Stomach smooth muscle (tissue), 2 donors: ENCODE results near the gene CCDC136.

Experiments used
- H3K27ac ChIP-seq: one replicate; pipeline ENCODE4 v1.7.0; 2013; ENCODE audit warnings: mild to moderate bottlenecking, low read length, inconsistent platforms
- H3K27me3 ChIP-seq, 2 donors: one replicate each; pipeline ENCODE4 v1.7.0; 2013; ENCODE audit warnings: low read length in 2 of 2; ENCODE audit not compliant: insufficient read depth in 2 of 2, control insufficient read depth in 1 of 2
- H3K36me3 ChIP-seq, 2 donors: one replicate each; pipeline ENCODE4 v1.7.0; 2013; ENCODE audit warnings: low read length in 2 of 2; ENCODE audit not compliant: control insufficient read depth in 2 of 2, insufficient read depth in 2 of 2
- H3K4me1 ChIP-seq: one replicate; pipeline ENCODE4 v1.7.0; 2013; ENCODE audit warnings: low read length; ENCODE audit not compliant: control insufficient read depth, insufficient read depth
- H3K4me3 ChIP-seq, 2 donors: one replicate each; pipeline ENCODE4 v1.7.0; 2013; ENCODE audit warnings: low read length in 2 of 2
- H3K9ac ChIP-seq, 2 donors: one replicate each; pipeline ENCODE4 v1.7.0; 2013; ENCODE audit warnings: low read length in 2 of 2, mild to moderate bottlenecking in 1 of 2
- H3K9me3 ChIP-seq, 2 donors: one replicate each; pipeline ENCODE4 v1.7.0; 2013; ENCODE audit warnings: low read length in 2 of 2; ENCODE audit not compliant: control insufficient read depth in 2 of 2
- donor health status: healthy.
- donor health status: Pancreatic carcinoma.

The CCDC136 gene

GRCh38 chr7:128839751-128840177 lies 48.0 kb downstream of the CCDC136 start:
- Histone ChIP-seq H3K9me3 (no peaks in the 10 kb centered on the region), H3K9ac (no peak overlapping the region), H3K4me3 (no peak overlapping the region), H3K27ac (peak overlapping the region; percentile 83), H3K4me1 (peaks cover 41% of the 10 kb centered on the region), H3K27me3 (no peaks in the 10 kb centered on the region), H3K36me3 (peaks cover 84 to 85% of the 10 kb centered on the region in 2 donors)

GRCh38 chr7:128840326-128841170 lies 48.8 kb downstream of the CCDC136 start:
- Histone ChIP-seq H3K4me1 (peaks cover 33% of the 10 kb centered on the region), H3K9me3 (no peaks in the 10 kb centered on the region), H3K36me3 (peaks cover 88 to 89% of the 10 kb centered on the region in 2 donors), H3K27ac (peak overlapping the region; percentile 83), H3K27me3 (no peaks in the 10 kb centered on the region), H3K9ac (peak overlapping the region in 1 of 2 donors; percentile 21), H3K4me3 (no peak overlapping the region)

GRCh38 chr7:128841171-128841690 lies 49.5 kb downstream of the CCDC136 start:
- H3K27ac ChIP-seq: peak overlapping the region; percentile 49
- H3K36me3 ChIP-seq: peaks cover 83 to 88% of the 10 kb centered on the region in 2 donors

GRCh38 chr7:128841921-128842673 lies 50.3 kb downstream of the CCDC136 start:
- H3K27me3 ChIP-seq: no peaks in the 10 kb centered on the region
- no peak overlapping the region for H3K4me3 ChIP-seq
- peaks cover 84 to 87% of the 10 kb centered on the region in 2 donors for H3K36me3 ChIP-seq
- no peak overlapping the region for H3K9ac ChIP-seq
- peak overlapping the region; percentile 49 for H3K27ac ChIP-seq
- no peaks in the 10 kb centered on the region for H3K9me3 ChIP-seq
- H3K4me1 ChIP-seq: peaks cover 18% of the 10 kb centered on the region

More at GRCh38 chr7:128841171-128841690, 49.5 kb downstream of the CCDC136 start:
- H3K27me3 ChIP-seq: no peaks in the 10 kb centered on the region
- H3K9ac ChIP-seq: no peak overlapping the region
- H3K4me3 ChIP-seq: no peak overlapping the region
- no peaks in the 10 kb centered on the region for H3K9me3 ChIP-seq
- peaks cover 27% of the 10 kb centered on the region for H3K4me1 ChIP-seq

- H3K9me3 ChIP-seq: no peaks in the 10 kb centered on the region
- H3K4me3 ChIP-seq: no peak overlapping the region
- H3K36me3 ChIP-seq: peaks cover 82 to 87% of the 10 kb centered on the region in 2 donors
- H3K9ac ChIP-seq: no peak overlapping the region
- peak overlapping the region; percentile 46 for H3K27ac ChIP-seq
- H3K4me1 ChIP-seq: peaks cover 10% of the 10 kb centered on the region
- no peaks in the 10 kb centered on the region for H3K27me3 ChIP-seq
These were observed 51.2 kb downstream of the CCDC136 start for GRCh38 chr7:128842674-128843641.

GRCh38 chr7:128843938-128844621 lies 52.3 kb downstream of the CCDC136 start:
- no peak overlapping the region for H3K9ac ChIP-seq
- no peaks in the 10 kb centered on the region for H3K27me3 ChIP-seq
- peaks cover 4% of the 10 kb centered on the region for H3K4me1 ChIP-seq
- no peak overlapping the region for H3K4me3 ChIP-seq
- no peaks in the 10 kb centered on the region for H3K9me3 ChIP-seq
- peaks cover 82 to 88% of the 10 kb centered on the region in 2 donors for H3K36me3 ChIP-seq
- peak overlapping the region; percentile 46 for H3K27ac ChIP-seq

- H3K27ac ChIP-seq: no peak overlapping the region
- H3K27me3 ChIP-seq: no peaks in the 10 kb centered on the region
- peaks cover 83 to 88% of the 10 kb centered on the region in 2 donors for H3K36me3 ChIP-seq
- H3K9me3 ChIP-seq: no peaks in the 10 kb centered on the region
- H3K4me1 ChIP-seq: no peaks in the 10 kb centered on the region
- no peak overlapping the region for H3K4me3 ChIP-seq
- no peak overlapping the region for H3K9ac ChIP-seq
These were observed 53.1 kb downstream of the CCDC136 start for GRCh38 chr7:128844777-128845311.

GRCh38 chr7:128845475-128845874 lies 53.7 kb downstream of the CCDC136 start:
- no peaks in the 10 kb centered on the region for H3K27me3 ChIP-seq
- peaks cover 82 to 87% of the 10 kb centered on the region in 2 donors for H3K36me3 ChIP-seq
- H3K9ac ChIP-seq: no peak overlapping the region
- H3K4me1 ChIP-seq: no peaks in the 10 kb centered on the region
- no peak overlapping the region for H3K27ac ChIP-seq
- no peaks in the 10 kb centered on the region for H3K9me3 ChIP-seq
- H3K4me3 ChIP-seq: no peak overlapping the region

- no peaks in the 10 kb centered on the region for H3K9me3 ChIP-seq
- H3K9ac ChIP-seq: no peak overlapping the region
- H3K36me3 ChIP-seq: peaks cover 82 to 87% of the 10 kb centered on the region in 2 donors
- no peaks in the 10 kb centered on the region for H3K27me3 ChIP-seq
- no peak overlapping the region for H3K4me3 ChIP-seq
- H3K4me1 ChIP-seq: no peaks in the 10 kb centered on the region
- H3K27ac ChIP-seq: peak overlapping the region; percentile 24
These were observed 54.2 kb downstream of the CCDC136 start for GRCh38 chr7:128845987-128846386.
